ENCODE data around the gene SOAT2.

The SOAT2 gene

GRCh38 chr12:53102883-53103807, at the start of gene SOAT2:
SOAT2 (plus strand) TSS chr12:53103486; CDS start chr12:53103578, 92 bp downstream.
- no peak for DNase-seq (ENCODE audit: low read depth in 2 of 2)

DNA sequence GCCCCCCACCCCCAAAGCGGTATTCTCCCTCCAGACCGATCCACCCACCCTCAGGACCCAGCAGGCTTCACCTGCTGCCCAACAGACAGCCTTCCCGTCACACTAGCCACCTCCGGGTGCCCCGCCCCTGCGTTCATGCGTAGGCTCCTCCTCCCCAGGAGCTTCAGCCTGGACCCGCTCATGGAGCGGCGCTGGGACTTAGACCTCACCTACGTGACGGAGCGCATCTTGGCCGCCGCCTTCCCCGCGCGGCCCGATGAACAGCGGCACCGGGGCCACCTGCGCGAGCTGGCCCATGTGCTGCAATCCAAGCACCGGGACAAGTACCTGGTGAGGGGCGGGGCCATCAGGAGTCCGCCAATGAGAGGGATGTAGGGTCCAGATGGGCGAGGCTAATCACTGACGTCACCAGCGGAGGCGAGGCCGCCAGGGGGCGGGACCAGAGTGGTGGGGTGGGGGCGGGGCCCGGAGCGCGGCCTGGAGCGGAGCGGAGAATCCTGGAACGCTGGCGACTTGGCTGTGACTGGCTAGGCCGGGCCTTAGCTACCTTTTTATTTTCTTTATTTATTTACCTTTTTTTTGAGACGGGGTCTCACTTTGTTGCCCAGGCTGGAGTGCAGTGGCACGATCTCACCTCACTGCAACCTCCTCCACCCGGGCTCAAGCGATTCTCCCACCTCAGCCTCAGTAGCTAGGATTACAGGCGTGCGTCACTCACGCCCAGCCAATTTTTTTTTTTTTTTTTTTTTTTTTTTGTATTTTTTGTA, 49.0 kb upstream of the SOAT2 start:
- DNase-seq (ENCODE audit: low read depth in 2 of 2): peak; percentile 78 to 79

GRCh38 chr12:53055471-53056266, 47.6 kb upstream of the SOAT2 start:
- DNase-seq (ENCODE audit: low read depth in 2 of 2): no peak

GRCh38 chr12:53056296-53056695, 47.0 kb upstream of the SOAT2 start:
- DNase-seq (ENCODE audit: low read depth in 2 of 2): no peak

GRCh38 chr12:53056901-53057300, 46.4 kb upstream of the SOAT2 start:
- DNase-seq (ENCODE audit: low read depth in 2 of 2): no peak

DNA sequence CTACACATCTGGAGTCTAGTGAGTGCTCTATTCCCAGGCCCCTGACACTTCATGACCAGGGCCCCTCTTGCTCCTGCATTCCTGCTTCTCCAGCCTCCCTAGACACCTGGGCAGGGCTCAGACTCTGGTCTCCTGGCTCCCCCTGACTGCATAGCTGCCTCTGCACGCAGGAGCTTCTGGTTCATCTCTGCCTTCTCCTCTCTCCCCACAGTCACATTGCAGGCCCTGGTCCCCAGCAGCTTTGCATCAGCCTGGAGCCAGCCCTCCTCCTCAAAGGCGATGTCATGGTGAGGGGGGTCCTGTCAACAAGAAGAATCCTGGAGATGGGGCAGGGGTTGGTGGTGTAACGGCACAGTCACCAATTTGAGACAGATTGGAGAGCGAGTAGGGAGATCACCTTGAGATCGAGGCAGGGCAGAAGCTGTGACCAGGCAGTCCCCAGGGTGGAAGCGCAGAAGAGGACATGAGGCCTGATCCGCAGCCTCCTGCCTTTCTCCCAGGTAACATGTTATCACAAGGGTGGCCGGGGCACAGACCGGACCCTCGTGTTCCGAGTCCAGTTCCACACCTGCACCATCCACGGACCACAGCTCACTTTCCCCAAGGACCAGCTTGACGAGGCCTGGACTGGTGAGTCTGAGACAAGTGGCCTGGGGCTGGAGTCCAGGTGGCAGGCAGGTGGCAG, 45.3 kb upstream of the SOAT2 start:
- DNase-seq (ENCODE audit: low read depth in 2 of 2): no peak

- no peak for DNase-seq (ENCODE audit: low read depth in 2 of 2)
These were observed 44.4 kb upstream of the SOAT2 start for GRCh38 chr12:53058674-53059433.

DNA sequence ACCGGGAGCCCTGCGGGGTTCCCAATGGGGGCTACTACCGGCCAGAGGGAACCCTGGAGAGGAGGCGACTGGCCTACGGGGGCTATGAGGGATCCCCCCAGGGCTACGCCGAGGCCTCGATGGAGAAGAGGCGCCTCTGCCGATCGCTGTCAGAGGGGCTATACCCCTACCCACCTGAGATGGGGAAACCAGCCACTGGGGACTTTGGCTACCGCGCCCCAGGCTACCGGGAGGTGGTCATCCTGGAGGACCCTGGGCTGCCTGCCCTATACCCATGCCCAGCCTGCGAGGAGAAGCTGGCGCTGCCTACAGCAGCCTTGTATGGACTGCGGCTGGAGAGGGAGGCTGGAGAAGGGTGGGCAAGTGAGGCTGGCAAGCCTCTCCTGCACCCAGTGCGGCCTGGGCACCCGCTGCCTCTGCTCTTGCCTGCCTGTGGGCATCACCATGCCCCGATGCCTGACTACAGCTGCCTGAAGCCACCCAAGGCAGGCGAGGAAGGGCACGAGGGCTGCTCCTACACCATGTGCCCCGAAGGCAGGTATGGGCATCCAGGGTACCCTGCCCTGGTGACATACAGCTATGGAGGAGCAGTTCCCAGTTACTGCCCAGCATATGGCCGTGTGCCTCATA, 43.7 kb upstream of the SOAT2 start:
- DNase-seq (ENCODE audit: low read depth in 2 of 2): no peak

DNA sequence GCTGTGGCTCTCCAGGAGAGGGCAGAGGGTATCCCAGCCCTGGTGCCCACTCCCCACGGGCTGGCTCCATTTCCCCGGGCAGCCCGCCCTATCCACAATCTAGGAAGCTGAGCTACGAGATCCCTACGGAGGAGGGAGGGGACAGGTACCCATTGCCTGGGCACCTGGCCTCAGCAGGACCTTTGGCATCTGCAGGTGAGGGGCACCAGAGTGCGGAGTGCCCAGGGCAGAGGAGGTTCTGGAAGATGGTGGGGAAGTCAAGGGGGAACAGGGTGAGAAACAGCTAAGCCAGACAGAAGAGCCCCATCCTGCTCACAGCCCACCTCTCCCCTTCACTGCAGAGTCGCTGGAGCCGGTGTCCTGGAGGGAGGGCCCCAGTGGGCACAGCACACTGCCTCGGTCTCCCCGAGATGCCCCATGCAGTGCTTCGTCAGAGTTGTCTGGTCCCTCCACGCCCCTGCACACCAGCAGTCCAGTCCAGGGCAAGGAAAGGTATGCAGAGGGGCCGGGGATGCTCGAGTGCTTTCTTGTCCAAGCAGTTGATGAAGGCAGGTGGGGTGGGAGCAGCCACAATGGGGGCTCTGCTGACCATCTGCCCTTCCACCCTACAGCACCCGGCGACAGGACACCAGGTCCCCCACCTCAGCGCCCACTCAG, 43.1 kb upstream of the SOAT2 start:
- no peak for DNase-seq (ENCODE audit: low read depth in 2 of 2)

GRCh38 chr12:53060721-53061276, 42.5 kb upstream of the SOAT2 start:
- no peak for DNase-seq (ENCODE audit: low read depth in 2 of 2)

DNA sequence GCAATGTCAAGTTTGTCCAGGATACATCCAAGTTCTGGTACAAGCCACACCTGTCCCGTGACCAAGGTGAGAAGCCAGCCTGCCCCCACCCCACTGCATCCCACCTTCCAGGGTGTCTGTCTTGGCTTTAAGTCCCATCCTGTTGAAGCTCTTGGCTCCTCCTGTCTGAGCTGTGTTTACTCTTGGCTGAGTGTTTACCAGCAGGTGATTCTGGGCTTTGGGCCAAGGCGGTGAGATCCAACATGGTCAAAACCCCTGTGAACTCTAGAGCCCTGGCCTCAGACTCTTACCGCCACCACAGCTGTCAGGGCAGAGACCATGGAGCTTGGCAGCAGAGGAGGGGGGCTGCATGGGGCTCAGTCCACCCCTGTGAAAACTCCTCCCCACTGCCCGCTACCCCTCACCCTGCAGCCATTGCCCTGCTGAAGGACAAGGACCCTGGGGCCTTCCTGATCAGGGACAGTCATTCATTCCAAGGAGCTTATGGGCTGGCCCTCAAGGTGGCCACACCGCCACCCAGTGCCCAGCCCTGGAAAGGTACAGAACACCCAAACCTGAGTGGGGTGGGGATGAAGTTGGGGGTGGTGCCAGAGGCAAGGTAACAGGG, 41.8 kb upstream of the SOAT2 start:
- DNase-seq (ENCODE audit: low read depth in 2 of 2): no peak

DNA sequence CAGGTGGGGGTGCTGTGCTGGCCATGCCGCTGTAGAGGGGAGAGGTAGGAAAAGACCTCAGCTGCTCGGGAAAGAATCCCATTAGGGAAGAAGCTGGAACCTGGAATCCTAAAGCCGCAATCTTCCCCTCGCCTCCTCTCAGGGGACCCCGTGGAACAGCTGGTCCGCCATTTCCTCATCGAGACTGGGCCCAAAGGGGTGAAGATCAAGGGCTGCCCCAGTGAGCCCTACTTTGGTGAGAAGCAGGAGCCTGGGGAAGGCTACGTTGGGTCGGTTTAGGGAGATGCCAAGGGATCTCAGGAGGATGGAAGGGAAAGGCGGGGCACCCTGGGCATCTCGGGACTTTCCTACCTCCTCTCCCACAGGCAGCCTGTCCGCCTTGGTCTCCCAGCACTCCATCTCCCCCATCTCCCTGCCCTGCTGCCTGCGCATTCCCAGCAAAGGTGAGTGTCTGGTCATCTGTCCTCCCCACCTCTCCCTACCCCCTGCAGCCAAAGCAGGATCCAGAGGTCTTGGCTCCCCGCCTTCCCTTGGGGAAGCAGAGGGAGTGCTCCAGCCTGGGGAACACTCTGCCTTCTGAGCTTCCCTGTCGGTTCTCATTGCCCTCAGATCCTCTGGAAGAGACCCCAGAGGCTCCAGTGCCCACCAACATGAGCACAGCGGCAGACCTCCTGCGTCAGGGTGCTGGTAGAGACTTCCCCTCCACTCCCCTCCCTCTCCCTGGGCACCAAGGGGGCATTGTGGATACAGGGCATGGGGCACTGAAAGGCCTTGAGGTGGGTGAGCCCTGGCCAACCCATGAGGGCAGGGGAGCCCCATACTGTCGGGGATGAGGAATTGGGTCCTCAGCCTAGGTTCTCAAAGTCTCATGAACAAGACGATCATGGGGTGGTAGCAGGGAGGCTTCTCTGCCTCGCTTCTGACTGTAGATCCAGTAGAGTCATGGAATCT, 41.0 kb upstream of the SOAT2 start:
- no peak for DNase-seq (ENCODE audit: low read depth in 2 of 2)

DNA sequence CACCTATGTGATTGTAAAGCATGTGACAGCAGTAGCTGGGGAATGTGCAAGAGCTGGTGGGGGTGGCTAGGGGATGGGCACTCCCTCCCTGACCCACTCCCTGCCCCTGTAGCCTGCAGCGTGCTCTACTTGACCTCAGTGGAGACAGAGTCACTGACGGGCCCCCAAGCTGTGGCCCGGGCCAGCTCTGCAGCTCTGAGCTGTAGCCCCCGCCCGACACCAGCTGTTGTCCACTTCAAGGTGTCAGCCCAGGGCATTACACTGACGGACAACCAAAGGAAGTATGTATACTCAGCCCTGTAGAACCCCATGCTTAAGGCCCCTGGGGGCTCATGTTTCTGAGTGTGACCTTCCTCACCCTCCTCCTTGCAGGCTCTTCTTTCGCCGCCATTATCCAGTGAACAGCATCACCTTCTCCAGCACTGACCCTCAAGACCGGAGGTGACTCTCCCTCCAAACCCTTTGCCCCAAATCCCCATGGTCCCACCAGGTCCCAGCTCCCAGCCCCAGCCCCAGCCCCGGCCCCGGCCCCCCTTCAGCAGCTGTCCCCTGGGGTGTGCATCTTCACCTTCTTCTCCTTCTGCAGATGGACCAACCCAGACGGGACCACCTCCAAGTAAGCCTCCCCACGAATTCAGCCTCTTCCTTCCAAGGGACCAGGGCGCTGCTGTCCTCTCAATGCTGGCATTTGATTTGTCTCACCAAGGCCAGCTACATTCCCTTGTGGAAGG, 40.1 kb upstream of the SOAT2 start:
- DNase-seq (ENCODE audit: low read depth in 2 of 2): no peak

DNA sequence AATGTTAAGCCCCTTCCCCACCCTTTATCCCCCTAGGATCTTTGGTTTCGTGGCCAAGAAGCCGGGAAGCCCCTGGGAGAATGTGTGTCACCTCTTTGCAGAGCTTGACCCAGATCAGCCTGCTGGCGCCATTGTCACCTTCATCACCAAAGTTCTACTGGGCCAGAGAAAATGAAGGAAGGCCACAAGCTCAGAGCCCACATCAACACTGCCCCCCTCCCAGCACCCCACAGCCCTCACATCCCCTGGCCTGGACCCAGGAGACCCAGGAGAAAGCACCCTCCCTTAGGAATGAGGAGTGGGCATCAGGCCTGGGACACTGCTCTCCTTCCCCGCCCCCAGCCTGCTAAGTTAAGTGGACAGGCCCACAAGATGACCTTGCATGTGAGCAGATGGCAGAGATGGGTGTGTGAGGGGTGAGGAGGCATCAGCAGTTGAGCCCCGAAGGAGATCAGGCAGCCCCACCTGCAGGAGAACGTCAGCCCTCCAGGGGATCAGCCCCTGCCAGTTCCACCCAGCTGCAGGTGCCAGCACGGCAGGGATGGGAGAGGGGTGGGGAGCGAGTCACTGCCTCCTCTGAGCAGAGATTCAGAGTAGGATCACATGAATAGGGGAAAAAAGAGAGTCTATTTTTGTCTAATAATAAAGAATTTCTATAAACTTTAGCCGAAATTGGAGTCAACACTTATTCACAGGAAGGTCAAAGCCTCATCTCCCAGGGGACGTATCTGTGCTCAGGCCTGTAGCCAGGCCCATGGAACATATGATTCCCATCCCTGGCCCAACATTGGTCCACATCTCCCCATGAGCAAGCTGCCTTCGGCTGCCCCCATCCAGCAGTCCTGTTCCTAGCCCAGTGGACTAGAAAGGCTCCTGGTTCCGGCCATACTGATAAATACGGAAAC, 39.3 kb upstream of the SOAT2 start:
- no peak for DNase-seq (ENCODE audit: low read depth in 2 of 2)

- no peak for DNase-seq (ENCODE audit: low read depth in 2 of 2)
These were observed 38.5 kb upstream of the SOAT2 start for GRCh38 chr12:53064613-53065436.
